GM10847 (cell line): ENCODE data around the gene GAS2L2.

ENCODE experiments used
- POLR2A ChIP-seq: IDR thresholded peaks from 2 replicates; pipeline ENCODE4 v1.6.1; 2011; ENCODE audit not compliant: insufficient read length; ENCODE audit errors: extremely low read depth

Gene GAS2L2

GRCh38 chr17:35742896-35743477 is 10.1 kb downstream of the GAS2L2 start:
- no peak for TF ChIP-seq POLR2A

- TF ChIP-seq POLR2A = no peak
These were observed 10.5 kb downstream of the GAS2L2 start for GRCh38 chr17:35742496-35742895.

- no peak for TF ChIP-seq POLR2A
These were observed 11.8 kb downstream of the GAS2L2 start for GRCh38 chr17:35740997-35741931.

- no peak for TF ChIP-seq POLR2A
These were observed 12.8 kb downstream of the GAS2L2 start for GRCh38 chr17:35740216-35740615.

GRCh38 chr17:35738519-35739133 is 14.4 kb downstream of the GAS2L2 start:
- TF ChIP-seq POLR2A = no peak

- no peak for TF ChIP-seq POLR2A
These were observed 16.8 kb downstream of the GAS2L2 start for GRCh38 chr17:35736236-35736635.

- TF ChIP-seq POLR2A = no peak
These were observed 17.8 kb downstream of the GAS2L2 start for GRCh38 chr17:35735036-35735805.

- TF ChIP-seq POLR2A = no peak
These were observed 18.6 kb downstream of the GAS2L2 start for GRCh38 chr17:35734396-35734795.

GRCh38 chr17:35733366-35733765 is 19.7 kb downstream of the GAS2L2 start:
- TF ChIP-seq POLR2A = no peak

GRCh38 chr17:35732806-35733136 is 20.3 kb downstream of the GAS2L2 start:
- TF ChIP-seq POLR2A = no peak

GRCh38 chr17:35731917-35732805 is 20.9 kb downstream of the GAS2L2 start:
- no peak for TF ChIP-seq POLR2A

GRCh38 chr17:35731239-35731916 is 21.7 kb downstream of the GAS2L2 start, which contains the start of gene RASL10B:
Gene RASL10B (plus strand): TSS chr17:35731639. CDS start chr17:35735185, 3,546 bp downstream.
- TF ChIP-seq POLR2A = no peak

- no peak for TF ChIP-seq POLR2A
These were observed 22.5 kb downstream of the GAS2L2 start for GRCh38 chr17:35730400-35731005.
